ENCODE measurements around the gene HIP1R.

Gene HIP1R

DNA sequence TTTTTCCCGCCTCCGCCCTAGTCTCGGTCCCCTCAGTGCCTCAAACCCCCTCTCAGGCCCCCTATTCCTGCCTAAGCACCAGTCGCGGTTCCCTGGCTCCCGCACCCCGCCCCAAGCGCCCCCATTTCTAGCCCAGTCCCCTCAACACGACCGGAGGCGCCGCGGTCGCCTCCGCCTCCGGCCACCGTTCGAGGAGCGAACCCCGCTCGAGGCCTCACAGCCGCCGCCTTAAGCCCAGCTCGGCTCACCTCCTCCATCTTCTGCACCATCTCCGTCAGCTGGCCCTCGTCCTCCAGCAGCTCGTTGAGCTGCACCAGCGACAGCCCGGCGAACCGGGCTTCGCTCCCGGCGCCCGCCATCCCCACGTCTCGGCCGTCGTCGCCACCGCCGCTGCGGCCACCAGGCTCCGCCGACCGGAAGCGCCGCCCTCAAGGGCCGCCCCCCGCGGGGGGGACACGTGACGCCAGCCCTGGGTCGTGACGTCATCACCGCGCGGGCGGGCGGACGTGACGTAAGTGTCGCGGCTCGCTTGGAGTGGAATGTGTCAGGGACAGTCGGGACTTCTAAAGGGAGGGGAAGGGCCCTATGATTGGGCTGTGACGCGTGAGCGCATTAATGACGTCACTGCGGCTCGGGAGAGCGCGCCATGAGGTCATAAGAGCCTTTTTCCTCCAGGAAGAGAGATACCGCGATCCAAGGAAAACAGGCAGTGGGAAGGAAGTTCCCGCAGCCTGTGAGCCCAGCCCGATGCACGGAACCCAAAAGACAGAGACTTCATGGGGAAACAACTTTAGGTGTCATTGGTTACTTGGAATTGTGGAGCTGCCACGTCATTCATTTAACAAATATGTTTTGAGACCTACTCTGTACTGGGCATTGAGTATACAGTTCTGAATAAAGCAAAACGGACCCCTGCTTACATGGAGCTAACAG lies 60.7 kb downstream of the HIP1R start, which contains the start of gene VPS37B (continued):
- peak; percentile 78 for TF ChIP-seq SP2 (tag by site-specific recombination; IDR thresholded peaks at IDR 0.05)
- TF ChIP-seq KLF8 (tag by site-specific recombination; IDR thresholded peaks at IDR 0.05), result peak; percentile 89; the same call in 1 of the 2 replicates
- TF ChIP-seq, protein P1, sequence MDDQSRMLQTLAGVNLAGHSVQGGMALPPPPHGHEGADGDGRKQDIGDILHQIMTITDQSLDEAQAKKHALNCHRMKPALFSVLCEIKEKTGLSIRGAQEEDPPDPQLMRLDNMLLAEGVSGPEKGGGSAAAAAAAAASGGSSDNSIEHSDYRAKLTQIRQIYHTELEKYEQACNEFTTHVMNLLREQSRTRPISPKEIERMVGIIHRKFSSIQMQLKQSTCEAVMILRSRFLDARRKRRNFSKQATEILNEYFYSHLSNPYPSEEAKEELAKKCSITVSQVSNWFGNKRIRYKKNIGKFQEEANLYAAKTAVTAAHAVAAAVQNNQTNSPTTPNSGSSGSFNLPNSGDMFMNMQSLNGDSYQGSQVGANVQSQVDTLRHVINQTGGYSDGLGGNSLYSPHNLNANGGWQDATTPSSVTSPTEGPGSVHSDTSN (CRISPR knock-in tag; IDR thresholded peaks at IDR 0.05), result peak; percentile 75
- peak; percentile 66; the same call in 1 of the 2 replicates for TF ChIP-seq ZNF391 (tag by site-specific recombination; IDR thresholded peaks at IDR 0.05; ENCODE audit: borderline replicate concordance, low read depth)
- peak; percentile 83; the same call in 1 of the 2 replicates for TF ChIP-seq GLIS2 (tag by site-specific recombination; IDR thresholded peaks at IDR 0.05)
- TF ChIP-seq ZNF211 (tag by site-specific recombination; IDR thresholded peaks at IDR 0.05; ENCODE audit: low read depth), result no peak
- no peak for TF ChIP-seq ZNF174 (tag by site-specific recombination; IDR thresholded peaks at IDR 0.05)
- TF ChIP-seq ZNF561 (tag by site-specific recombination; IDR thresholded peaks at IDR 0.05; ENCODE audit: borderline replicate concordance), result peak; percentile 90
- TF ChIP-seq, protein P2, sequence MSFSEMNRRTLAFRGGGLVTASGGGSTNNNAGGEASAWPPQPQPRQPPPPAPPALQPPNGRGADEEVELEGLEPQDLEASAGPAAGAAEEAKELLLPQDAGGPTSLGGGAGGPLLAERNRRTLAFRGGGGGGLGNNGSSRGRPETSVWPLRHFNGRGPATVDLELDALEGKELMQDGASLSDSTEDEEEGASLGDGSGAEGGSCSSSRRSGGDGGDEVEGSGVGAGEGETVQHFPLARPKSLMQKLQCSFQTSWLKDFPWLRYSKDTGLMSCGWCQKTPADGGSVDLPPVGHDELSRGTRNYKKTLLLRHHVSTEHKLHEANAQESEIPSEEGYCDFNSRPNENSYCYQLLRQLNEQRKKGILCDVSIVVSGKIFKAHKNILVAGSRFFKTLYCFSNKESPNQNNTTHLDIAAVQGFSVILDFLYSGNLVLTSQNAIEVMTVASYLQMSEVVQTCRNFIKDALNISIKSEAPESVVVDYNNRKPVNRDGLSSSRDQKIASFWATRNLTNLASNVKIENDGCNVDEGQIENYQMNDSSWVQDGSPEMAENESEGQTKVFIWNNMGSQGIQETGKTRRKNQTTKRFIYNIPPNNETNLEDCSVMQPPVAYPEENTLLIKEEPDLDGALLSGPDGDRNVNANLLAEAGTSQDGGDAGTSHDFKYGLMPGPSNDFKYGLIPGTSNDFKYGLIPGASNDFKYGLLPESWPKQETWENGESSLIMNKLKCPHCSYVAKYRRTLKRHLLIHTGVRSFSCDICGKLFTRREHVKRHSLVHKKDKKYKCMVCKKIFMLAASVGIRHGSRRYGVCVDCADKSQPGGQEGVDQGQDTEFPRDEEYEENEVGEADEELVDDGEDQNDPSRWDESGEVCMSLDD (tag by site-specific recombination; IDR thresholded peaks at IDR 0.05), result peak; percentile 92
- peak; percentile 78; the same call in 1 of the 2 replicates for TF ChIP-seq ZBTB1 (tag by site-specific recombination; IDR thresholded peaks at IDR 0.05)

DNA sequence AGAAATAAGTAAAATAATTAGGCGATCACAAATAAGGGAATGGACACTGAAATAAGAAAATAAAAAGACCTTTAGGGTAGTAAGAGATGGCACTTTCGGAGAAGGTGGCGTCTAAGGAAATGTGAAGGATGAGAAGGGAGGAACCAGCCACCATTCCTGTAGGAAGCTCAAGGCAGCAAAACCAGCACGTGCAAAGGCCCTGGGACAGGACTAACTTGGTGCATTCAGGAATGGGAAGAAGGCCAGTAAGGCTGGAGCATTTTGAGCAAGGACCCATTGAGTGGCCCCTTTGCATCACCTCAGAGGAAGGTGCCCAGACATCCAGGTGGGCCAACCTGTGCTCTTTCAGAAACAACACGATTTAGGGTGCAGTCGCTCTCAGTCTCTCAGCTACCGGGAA lies 61.4 kb downstream of the HIP1R start:
- CTCF ChIA-PET, result interaction anchor here (0.7 to 0.9 kb wide), 2 partner anchors 8 to 16 kb away, joined by 3 read pairs; no protein-coding TSS in a partner anchor
- H3K4me3 ChIP-seq (ENCODE audit: low read depth, low read length), result no peak overlapping the region
- no peak for TF ChIP-seq ZIC2 (tag by site-specific recombination; IDR thresholded peaks at IDR 0.05)
- TF ChIP-seq ZNF423 (tag by site-specific recombination; IDR thresholded peaks at IDR 0.05), result no peak
- no peak for TF ChIP-seq ZFHX2 (tag by site-specific recombination; conservative IDR thresholded peaks at IDR 0.05)
- TF ChIP-seq, protein P3, sequence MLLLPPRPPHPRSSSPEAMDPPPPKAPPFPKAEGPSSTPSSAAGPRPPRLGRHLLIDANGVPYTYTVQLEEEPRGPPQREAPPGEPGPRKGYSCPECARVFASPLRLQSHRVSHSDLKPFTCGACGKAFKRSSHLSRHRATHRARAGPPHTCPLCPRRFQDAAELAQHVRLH (tag by site-specific recombination; IDR thresholded peaks at IDR 0.05), result no peak
- no peak for TF ChIP-seq ZBTB1 (tag by site-specific recombination; IDR thresholded peaks at IDR 0.05)
- TF ChIP-seq, protein P4, sequence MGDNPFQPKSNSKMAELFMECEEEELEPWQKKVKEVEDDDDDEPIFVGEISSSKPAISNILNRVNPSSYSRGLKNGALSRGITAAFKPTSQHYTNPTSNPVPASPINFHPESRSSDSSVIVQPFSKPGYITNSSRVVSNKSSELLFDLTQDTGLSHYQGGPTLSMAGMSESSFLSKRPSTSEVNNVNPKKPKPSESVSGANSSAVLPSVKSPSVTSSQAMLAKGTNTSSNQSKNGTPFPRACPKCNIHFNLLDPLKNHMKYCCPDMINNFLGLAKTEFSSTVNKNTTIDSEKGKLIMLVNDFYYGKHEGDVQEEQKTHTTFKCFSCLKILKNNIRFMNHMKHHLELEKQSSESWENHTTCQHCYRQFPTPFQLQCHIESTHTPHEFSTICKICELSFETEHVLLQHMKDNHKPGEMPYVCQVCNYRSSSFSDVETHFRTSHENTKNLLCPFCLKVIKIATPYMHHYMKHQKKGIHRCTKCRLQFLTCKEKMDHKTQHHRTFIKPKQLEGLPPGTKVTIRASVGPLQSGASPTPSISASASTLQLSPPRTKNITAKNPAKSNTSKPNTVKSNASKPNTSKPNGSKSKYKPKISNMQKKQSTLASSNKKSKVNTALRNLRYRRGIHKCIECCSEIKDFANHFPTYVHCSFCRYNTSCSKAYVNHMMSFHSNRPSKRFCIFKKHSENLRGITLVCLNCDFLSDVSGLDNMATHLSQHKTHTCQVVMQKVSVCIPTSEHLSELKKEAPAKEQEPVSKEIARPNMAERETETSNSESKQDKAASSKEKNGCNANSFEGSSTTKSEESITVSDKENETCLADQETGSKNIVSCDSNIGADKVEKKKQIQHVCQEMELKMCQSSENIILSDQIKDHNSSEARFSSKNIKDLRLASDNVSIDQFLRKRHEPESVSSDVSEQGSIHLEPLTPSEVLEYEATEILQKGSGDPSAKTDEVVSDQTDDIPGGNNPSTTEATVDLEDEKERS (tag by site-specific recombination; IDR thresholded peaks at IDR 0.05), result 0 out of 2 replicates have a peak, but pooled peaks have one; percentile 11
- TF ChIP-seq ZNF623 (tag by site-specific recombination; IDR thresholded peaks at IDR 0.05), result peak; percentile 99
- no peak for TF ChIP-seq OSR2 (tag by site-specific recombination; IDR thresholded peaks at IDR 0.05)
- peaks cover 7% of the 10 kb centered on the region; the same call in 1 of the 2 replicates for H3K4me1 ChIP-seq (ENCODE audit: control insufficient read depth, insufficient read depth, low read length)
- H3K27ac ChIP-seq (ENCODE audit: extremely low read depth, low read depth, low read length), result no peak overlapping the region
- no peaks in the 10 kb centered on the region for H3K36me3 ChIP-seq (ENCODE audit: control insufficient read depth in 2 of 2, insufficient read depth in 1 of 2, low read length in 2 of 2)
- POLR2A ChIA-PET, result no interaction called here
- H3K9me3 ChIP-seq (ENCODE audit: control insufficient read depth, insufficient read depth, low read depth, low read length), result no peaks in the 10 kb centered on the region

Measured in HEK293 (cell line).